DOHH2 (cell line): ENCODE measurements around the gene CFAP61.

Source experiments
- EZH2phosphoT487 ChIP-seq: fragments of 200-600 bp; sonication (generic); IDR thresholded peaks from 2 replicates; pipeline ENCODE4 v1.6.1; 2017; ENCODE audit warnings: borderline replicate concordance, mild to moderate bottlenecking, antibody characterized with exemption, low read length, moderate library complexity, mixed read lengths
- TF ChIP-seq, protein P1 (sequence below): fragments of 200-600 bp; sonication (generic); IDR thresholded peaks from one replicate; pipeline ENCODE4 v1.5.1; 2014; ENCODE audit warnings: antibody characterized with exemption, mild to moderate bottlenecking, low read depth, low read length; ENCODE audit not compliant: poor library complexity, severe bottlenecking

DNA sequence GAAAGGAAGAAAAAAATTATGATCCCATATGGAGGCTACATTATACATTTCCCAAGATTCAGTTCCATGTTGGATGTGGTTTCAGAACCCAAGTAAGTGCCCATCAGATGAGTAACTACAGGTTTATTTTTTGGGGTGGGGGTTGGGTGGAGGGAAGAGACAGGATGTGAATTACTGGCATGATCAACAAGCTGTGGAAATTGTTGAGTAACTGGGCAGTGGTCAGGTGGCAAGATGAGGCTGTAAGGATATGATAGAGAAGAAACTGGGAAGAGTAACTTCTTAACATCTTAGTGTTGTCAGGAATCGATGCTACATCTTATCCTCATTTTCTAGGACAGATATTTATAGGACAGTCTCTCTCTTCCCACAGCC is 153.5 kb downstream of the CFAP61 start:
- TF ChIP-seq, protein P1, sequence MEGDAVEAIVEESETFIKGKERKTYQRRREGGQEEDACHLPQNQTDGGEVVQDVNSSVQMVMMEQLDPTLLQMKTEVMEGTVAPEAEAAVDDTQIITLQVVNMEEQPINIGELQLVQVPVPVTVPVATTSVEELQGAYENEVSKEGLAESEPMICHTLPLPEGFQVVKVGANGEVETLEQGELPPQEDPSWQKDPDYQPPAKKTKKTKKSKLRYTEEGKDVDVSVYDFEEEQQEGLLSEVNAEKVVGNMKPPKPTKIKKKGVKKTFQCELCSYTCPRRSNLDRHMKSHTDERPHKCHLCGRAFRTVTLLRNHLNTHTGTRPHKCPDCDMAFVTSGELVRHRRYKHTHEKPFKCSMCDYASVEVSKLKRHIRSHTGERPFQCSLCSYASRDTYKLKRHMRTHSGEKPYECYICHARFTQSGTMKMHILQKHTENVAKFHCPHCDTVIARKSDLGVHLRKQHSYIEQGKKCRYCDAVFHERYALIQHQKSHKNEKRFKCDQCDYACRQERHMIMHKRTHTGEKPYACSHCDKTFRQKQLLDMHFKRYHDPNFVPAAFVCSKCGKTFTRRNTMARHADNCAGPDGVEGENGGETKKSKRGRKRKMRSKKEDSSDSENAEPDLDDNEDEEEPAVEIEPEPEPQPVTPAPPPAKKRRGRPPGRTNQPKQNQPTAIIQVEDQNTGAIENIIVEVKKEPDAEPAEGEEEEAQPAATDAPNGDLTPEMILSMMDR = no peak
- no peak for TF ChIP-seq EZH2phosphoT487
